IgD-negative memory B cell (primary cell): ENCODE measurements around the gene TTBK1. TPM values are rescaled to one million over a fixed set of nuclear protein-coding genes. Genes with fewer than 3 reads are reported as not detected.

Experiments
- H3K27ac Mint-ChIP-seq, 3 donors: one replicate each; pipeline ENCODE4 v1.8.0; 2020 to 2022; ENCODE audit warnings: mild to moderate bottlenecking in 3 of 3, mixed read lengths in 3 of 3, moderate library complexity in 1 of 3
- H3K27me3 Mint-ChIP-seq: one replicate; pipeline ENCODE4 v1.8.0; 2021; ENCODE audit warnings: mixed read lengths
- H3K36me3 Mint-ChIP-seq: one replicate; pipeline ENCODE4 v1.8.0; 2020; ENCODE audit warnings: mild to moderate bottlenecking, mixed read lengths
- H3K4me1 Mint-ChIP-seq, 3 donors: one replicate each; pipeline ENCODE4 v1.8.0; 2020 to 2022; ENCODE audit warnings: mixed read lengths in 3 of 3, mild to moderate bottlenecking in 1 of 3
- H3K4me3 Mint-ChIP-seq, 4 donors: one replicate each; pipeline ENCODE4 v1.8.0; 2020 to 2022; ENCODE audit warnings: mild to moderate bottlenecking in 4 of 4, mixed read lengths in 4 of 4, moderate library complexity in 3 of 4
- H3K9me3 Mint-ChIP-seq, 3 donors: one replicate each; pipeline ENCODE4 v1.8.0; 2020 to 2021; ENCODE audit warnings: mixed read lengths in 3 of 3, mild to moderate bottlenecking in 1 of 3
- polyA plus RNA-seq: library from polyadenylated mRNA; unstranded; fragments of 300-500 nt; fragmentation: Illumina TruSeq; gene quantifications from one replicate; pipeline ENCODE4 v1.2.3, GENCODE V29; 2021

Gene TTBK1
- polyA plus RNA-seq, result 0.04 TPM

DNA sequence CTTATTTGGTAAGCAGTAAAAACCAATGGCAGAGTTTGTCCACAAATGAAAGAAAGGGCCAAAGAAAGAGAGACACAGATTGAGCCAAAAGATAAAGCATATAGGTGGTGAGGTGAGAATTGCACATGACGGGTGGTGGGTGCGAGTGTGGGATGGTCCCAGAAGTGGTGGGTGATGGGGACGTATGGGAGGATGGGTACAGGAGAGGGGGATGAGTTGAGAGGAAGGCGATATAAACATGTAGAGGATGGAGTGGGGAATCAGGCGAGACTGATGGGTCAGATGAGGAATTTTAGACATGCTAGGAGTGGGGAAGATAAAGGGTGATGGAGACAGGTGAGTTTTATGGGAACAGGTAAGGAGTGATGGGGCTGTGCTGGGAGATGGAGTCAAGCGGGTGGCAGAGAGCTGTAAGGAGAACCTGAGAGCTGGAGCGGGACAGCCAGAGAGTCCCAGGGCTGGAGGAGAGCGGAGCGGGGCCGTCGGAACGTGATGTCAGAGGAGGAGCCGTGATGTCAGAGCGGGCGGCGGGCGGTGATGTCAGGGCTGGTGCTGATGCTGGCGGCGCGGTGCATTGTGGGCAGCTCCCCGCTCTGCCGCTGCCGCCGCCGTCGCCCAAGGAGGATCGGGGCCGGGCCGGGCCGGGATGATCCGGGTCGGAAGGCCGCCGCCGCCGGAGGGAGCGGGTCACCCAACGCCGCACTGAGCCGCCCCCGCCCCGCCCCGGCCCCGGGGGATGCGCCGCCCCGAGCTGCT, at the start of gene TTBK1:
TTBK1 (plus strand) TSS at position 574 of the 756 bp plus-strand sequence. CDS start 3,180 bp downstream, outside the sequence.
- Mint-ChIP-seq H3K4me1 (peaks cover 0 to 10% (median 9%) of the 10 kb centered on the region in 3 donors), H3K27me3 (peaks cover 22% of the 10 kb centered on the region), H3K27ac (no peak within 1 kb of the TSS), H3K36me3 (no peaks in the 10 kb centered on the region), H3K9me3 (peaks cover 2 to 5% (median 4%) of the 10 kb centered on the region in 3 donors), H3K4me3 (no peak within 1 kb of the TSS)

DNA sequence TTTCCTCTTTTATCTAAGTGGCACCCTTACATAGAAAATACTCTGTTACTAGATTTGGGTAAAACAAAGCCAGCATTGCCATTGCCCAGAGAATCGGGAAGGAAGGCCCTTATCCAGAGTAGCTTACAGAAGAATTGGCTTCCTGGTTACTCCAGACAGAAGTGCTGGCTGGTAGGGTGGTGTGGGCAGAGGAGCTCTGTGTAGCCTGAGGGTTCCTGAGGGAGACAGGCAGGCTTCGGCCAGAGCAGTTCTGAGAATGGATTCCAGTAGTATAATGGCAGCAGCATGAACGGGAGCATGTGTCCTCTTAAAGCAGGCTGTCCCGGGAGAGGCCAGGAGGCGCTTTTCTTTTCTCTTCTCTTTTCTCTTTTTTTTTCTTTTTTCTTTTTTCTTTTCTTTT, 49.4 kb upstream of the TTBK1 start:
- Mint-ChIP-seq H3K4me1 (peaks cover 0 to 7% (median 4%) of the 10 kb centered on the region in 3 donors), H3K36me3 (peaks cover 11% of the 10 kb centered on the region), H3K27ac (no peak overlapping the region), H3K4me3 (no peak overlapping the region), H3K27me3 (no peaks in the 10 kb centered on the region), H3K9me3 (no peaks in the 10 kb centered on the region)

DNA sequence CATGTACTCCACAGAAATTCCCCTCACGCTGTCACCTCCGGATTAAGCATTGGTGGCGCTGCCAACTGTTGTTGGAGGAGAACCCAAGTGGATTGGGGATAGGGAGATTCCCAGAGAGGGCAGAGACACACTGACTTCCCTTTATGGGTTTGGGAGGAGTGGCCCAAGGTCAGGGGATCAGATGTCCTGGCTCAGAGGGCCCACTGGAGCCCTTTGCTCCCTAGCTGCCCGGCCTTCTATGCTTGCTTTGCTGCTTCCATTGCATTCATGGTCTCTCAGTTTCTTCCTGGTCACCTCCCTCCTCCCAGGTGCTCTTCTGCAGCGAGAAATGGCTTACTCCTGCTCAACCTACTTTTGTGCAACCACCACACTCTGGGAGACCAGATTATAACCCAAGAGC, 46.9 kb upstream of the TTBK1 start:
- Mint-ChIP-seq H3K4me3 (no peak overlapping the region), H3K27ac (no peak overlapping the region), H3K9me3 (no peaks in the 10 kb centered on the region), H3K4me1 (peaks cover 0 to 2% (median 0%) of the 10 kb centered on the region in 3 donors), H3K27me3 (no peaks in the 10 kb centered on the region), H3K36me3 (peaks cover 8% of the 10 kb centered on the region)

DNA sequence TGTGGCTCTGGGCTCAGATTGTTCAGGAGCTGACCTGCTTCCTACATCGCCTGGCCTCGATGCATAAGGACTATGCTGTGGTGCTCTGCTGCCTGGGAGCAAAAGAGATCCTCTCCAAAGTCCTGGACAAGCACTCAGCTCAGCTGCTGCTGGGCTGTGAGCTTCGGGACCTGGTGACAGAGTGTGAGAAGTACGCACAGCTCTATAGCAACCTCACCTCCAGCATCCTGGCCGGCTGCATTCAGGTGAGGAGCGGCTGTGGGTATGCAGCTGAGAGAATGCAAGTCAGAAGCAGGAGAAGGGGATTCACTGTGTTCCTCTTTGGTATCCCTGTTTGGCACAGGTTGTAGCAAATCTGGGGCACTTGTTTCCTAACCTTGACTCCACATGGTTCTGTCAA, 43.4 kb upstream of the TTBK1 start:
- H3K4me3 Mint-ChIP-seq, result no peak overlapping the region
- peaks cover 0 to 2% (median 0%) of the 10 kb centered on the region in 3 donors for H3K4me1 Mint-ChIP-seq
- no peaks in the 10 kb centered on the region for H3K27me3 Mint-ChIP-seq
- H3K27ac Mint-ChIP-seq, result no peak overlapping the region
- no peaks in the 10 kb centered on the region for H3K9me3 Mint-ChIP-seq
- H3K36me3 Mint-ChIP-seq, result peaks cover 4% of the 10 kb centered on the region

DNA sequence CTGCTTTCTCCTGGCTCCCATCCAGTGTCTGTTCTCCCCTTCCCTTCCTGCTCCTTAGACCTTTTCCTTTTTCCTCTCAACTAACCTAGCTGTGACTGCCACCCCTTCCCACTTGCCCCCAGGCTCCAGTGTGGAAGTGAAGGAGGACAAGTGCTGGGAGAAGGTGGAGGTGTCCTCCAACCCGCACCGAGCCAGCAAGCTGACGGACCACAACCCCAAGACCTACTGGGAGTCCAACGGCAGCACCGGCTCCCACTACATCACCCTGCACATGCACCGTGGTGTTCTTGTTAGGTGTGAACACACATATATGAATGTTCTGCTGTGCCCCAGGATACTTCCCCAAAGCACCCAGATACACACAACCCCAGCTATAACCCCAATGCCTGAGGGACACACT, 42.7 kb upstream of the TTBK1 start:
- H3K4me1 Mint-ChIP-seq, result peaks cover 0 to 2% (median 0%) of the 10 kb centered on the region in 3 donors
- H3K4me3 Mint-ChIP-seq, result no peak overlapping the region
- H3K27ac Mint-ChIP-seq, result no peak overlapping the region
- H3K36me3 Mint-ChIP-seq, result peaks cover 4% of the 10 kb centered on the region
- H3K27me3 Mint-ChIP-seq, result no peaks in the 10 kb centered on the region
- no peaks in the 10 kb centered on the region for H3K9me3 Mint-ChIP-seq

DNA sequence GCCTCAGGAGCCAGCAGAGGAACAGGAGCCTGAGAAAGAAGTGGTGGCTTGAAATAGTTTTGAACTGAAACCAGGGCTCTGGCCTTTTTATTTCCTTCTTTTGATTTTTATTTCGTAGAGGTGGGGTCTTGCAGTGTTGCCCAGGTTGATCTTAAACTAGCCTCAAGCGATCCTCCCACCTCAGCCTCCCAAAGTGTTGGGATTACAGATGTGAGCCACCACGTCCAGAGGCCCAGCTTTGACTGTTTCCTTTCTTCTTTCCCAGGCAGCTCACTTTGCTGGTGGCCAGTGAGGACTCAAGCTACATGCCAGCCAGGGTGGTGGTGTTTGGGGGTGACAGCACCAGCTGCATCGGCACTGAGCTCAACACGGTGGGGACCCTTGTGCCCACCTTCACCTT, 40.8 kb upstream of the TTBK1 start:
- H3K27me3 Mint-ChIP-seq, result no peaks in the 10 kb centered on the region
- H3K27ac Mint-ChIP-seq, result peak overlapping the region in 1 of 3 donors; percentile 79
- no peaks in the 10 kb centered on the region for H3K9me3 Mint-ChIP-seq
- no peak overlapping the region for H3K4me3 Mint-ChIP-seq
- H3K4me1 Mint-ChIP-seq, result no peaks in the 10 kb centered on the region
- no peaks in the 10 kb centered on the region for H3K36me3 Mint-ChIP-seq

DNA sequence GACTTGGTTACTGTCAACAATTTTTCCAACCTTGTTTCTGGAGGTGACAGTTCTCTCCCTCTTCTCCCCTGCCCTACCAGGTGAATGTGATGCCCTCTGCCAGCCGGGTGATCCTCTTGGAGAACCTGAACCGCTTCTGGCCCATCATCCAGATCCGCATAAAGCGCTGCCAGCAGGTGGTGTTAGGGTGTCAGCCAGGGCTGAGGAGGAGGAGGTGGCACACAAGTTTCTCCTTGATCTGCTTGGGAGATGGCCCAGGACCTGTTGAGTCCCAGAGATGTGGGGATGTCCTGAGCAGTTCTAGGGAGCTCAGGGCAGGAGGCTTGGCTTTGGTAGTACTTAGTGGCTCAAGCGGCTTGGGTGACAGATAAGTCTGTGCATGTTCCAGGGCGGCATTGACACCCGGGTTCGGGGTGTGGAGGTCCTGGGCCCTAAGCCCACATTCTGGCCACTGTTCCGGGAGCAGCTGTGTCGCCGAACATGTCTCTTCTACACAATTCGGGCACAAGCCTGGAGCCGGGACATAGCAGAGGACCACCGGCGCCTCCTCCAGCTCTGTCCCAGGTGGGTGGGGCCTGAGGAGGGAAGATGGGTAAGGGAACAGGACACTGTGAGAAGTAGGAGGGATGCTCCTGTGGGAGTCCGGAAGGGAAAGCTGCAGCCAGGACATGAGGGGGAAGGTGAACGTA, 40.1 kb upstream of the TTBK1 start:
- Mint-ChIP-seq H3K4me3 (no peak overlapping the region), H3K27ac (no peak overlapping the region), H3K4me1 (no peaks in the 10 kb centered on the region), H3K27me3 (no peaks in the 10 kb centered on the region), H3K9me3 (no peaks in the 10 kb centered on the region), H3K36me3 (no peaks in the 10 kb centered on the region)

DNA sequence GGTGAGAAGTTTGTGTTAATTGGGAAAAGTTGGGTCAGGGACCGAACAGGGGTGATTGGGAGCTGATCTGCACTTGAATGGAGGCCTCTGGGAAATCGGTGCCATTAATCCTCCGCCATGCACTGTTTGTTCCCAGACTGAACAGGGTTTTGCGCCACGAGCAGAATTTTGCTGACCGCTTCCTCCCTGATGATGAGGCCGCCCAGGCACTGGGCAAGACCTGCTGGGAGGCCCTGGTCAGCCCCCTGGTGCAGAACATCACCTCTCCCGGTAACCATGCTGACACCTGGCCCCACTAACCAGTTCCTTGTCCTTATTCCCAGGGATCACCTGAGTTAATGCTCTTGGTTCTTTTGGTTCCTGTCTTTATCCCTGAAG, 39.6 kb upstream of the TTBK1 start:
- no peaks in the 10 kb centered on the region for H3K36me3 Mint-ChIP-seq
- no peaks in the 10 kb centered on the region for H3K27me3 Mint-ChIP-seq
- H3K27ac Mint-ChIP-seq, result no peak overlapping the region
- no peaks in the 10 kb centered on the region for H3K9me3 Mint-ChIP-seq
- H3K4me1 Mint-ChIP-seq, result no peaks in the 10 kb centered on the region
- no peak overlapping the region for H3K4me3 Mint-ChIP-seq

DNA sequence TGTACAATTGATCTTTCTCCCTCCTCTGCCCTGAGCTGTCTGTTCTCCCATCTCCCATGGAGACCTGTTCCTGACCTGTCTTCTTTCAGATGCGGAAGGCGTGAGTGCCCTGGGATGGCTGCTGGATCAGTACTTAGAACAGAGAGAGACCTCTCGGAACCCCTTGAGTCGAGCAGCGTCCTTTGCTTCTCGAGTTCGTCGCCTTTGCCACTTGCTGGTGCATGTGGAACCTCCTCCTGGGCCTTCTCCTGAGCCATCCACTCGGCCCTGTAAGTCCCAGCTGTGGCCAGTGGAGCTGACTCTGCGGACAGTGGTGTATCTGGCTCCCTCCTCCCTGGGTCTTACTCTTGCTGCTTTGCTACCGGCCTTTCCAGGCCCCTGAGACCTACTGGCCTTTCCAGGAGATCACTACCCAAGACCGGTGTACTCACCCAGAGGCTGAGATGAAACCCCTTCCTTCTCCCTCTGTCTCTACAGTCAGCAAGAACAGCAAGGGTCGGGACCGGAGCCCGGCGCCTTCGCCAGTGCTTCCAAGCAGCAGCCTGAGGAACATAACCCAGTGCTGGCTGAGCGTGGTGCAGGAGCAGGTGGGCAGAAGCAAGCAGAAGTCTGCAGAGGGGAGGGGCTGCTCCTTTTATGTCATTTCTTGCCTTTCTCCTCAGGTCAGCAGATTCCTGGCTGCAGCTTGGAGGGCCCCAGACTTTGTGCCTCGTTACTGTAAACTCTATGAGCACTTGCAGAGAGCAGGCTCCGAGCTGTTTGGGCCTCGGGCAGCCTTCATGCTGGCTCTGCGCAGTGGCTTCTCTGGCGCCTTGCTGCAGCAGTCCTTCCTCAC, 38.8 kb upstream of the TTBK1 start:
- Mint-ChIP-seq H3K4me1 (no peaks in the 10 kb centered on the region), H3K27me3 (no peaks in the 10 kb centered on the region), H3K9me3 (no peaks in the 10 kb centered on the region), H3K27ac (no peak overlapping the region), H3K4me3 (no peak overlapping the region), H3K36me3 (no peaks in the 10 kb centered on the region)

DNA sequence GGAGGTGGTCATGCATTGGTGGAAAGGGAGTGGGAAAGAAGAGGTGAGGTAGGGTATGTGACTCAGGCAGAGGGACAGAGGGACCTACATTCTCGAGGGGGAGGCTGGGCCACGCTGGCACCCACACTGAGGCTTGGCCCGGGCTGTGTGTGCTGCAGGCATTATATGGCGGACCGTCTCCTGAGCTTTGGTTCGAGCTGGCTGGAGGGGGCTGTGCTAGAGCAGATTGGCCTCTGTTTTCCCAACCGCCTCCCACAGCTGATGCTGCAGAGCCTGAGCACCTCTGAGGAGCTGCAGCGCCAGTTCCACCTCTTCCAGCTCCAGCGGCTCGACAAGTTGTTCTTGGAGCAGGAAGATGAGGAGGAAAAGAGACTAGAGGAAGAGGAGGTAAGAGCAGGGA, 37.4 kb upstream of the TTBK1 start:
- Mint-ChIP-seq H3K4me1 (no peaks in the 10 kb centered on the region), H3K9me3 (no peaks in the 10 kb centered on the region), H3K27me3 (no peaks in the 10 kb centered on the region), H3K4me3 (peak overlapping the region in 1 of 4 donors; percentile 65), H3K27ac (no peak overlapping the region), H3K36me3 (peaks cover 2% of the 10 kb centered on the region)

DNA sequence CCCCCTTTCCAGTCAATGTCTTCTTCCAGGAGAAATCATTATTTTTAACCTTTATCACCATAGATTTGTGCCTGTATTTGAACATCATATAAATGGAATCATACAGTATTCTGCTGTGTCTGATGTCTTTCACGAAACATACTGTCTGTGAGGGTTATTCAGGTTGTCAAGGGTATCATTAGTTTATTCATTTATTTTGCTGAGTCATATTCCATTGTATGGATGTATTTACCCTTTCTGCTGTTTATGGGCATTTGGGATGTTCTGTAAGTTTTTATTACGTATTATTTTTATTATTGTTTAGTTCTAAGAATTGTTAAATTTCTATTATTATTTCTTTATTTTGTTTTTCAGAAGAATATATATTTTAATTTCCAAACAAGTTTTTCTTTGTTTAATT, 36.0 kb upstream of the TTBK1 start:
- H3K27ac Mint-ChIP-seq, result peak overlapping the region in 1 of 3 donors; percentile 12
- no peaks in the 10 kb centered on the region for H3K27me3 Mint-ChIP-seq
- H3K9me3 Mint-ChIP-seq, result no peaks in the 10 kb centered on the region

DNA sequence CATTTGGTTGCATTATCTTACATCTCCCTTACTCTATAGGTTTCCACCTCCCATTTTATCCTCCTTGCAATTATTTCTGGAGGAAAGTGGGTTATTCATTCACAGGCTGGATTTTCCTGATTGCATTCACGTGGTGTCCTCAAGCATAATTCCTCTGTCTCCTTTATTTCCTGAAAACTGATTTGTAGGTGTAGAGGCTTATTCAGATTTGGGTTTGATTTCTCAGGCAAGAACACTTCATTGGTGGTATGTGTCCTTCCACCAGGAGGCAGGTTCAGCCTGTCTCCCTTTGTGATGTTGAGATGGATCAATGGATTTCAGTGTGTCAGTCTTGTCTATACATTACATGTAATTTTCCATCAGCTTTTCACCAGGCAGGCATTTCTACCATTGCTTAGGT, 31.3 kb upstream of the TTBK1 start:
- H3K4me3 Mint-ChIP-seq, result no peak overlapping the region

More for the DNA sequence above, 36.0 kb upstream of the TTBK1 start:
- H3K4me1 Mint-ChIP-seq, result no peaks in the 10 kb centered on the region
- H3K4me3 Mint-ChIP-seq, result no peak overlapping the region
- peaks cover 2% of the 10 kb centered on the region for H3K36me3 Mint-ChIP-seq

DNA sequence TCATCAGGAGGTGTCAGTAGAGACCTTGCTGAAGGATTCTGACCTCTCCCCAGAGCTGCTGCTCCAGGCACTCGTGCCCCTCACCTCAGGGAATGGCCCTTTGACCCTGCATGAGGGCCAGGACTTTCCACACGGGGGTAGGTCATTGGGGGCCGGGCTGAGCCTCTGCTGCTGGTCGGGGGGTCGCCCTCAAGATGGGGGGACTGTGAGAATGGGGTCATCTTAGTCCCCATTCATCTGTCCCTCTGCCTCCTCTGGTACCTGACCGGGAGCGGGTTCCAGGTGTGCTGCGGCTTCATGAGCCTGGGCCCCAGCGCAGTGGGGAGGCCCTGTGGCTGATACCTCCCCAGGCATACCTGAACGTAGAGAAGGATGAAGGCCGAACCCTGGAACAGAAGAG, 29.9 kb upstream of the TTBK1 start:
- Mint-ChIP-seq H3K36me3 (peaks cover 6% of the 10 kb centered on the region), H3K27ac (no peak overlapping the region), H3K4me3 (no peak overlapping the region), H3K9me3 (no peaks in the 10 kb centered on the region), H3K4me1 (peaks cover 0 to 5% (median 0%) of the 10 kb centered on the region in 3 donors), H3K27me3 (no peaks in the 10 kb centered on the region)

More for the DNA sequence above, 31.3 kb upstream of the TTBK1 start:
- H3K36me3 Mint-ChIP-seq, result peaks cover 6% of the 10 kb centered on the region
- no peaks in the 10 kb centered on the region for H3K4me1 Mint-ChIP-seq
- H3K27ac Mint-ChIP-seq, result no peak overlapping the region
- no peaks in the 10 kb centered on the region for H3K27me3 Mint-ChIP-seq
- H3K9me3 Mint-ChIP-seq, result no peaks in the 10 kb centered on the region

DNA sequence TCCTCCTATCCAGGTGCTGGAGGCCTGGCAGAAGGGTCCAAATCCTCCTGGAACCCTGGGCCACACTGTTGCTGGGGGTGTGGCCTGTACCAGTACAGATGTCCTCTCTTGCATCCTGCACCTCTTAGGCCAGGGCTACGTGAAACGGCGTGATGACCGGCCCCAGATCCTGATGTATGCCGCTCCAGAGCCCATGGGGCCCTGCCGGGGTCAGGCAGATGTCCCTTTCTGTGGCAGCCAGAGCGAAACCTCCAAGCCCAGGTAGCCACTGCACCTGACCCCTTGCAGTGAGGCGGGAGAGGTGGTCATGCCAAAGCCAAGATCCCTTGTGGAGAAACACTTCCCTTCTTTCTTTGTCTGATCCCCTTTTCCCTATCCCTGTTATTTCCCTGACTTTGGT, 28.2 kb upstream of the TTBK1 start:
- Mint-ChIP-seq H3K4me3 (no peak overlapping the region), H3K27me3 (no peaks in the 10 kb centered on the region), H3K9me3 (no peaks in the 10 kb centered on the region), H3K27ac (no peak overlapping the region), H3K4me1 (peaks cover 0 to 5% (median 0%) of the 10 kb centered on the region in 3 donors), H3K36me3 (peaks cover 6% of the 10 kb centered on the region)

DNA sequence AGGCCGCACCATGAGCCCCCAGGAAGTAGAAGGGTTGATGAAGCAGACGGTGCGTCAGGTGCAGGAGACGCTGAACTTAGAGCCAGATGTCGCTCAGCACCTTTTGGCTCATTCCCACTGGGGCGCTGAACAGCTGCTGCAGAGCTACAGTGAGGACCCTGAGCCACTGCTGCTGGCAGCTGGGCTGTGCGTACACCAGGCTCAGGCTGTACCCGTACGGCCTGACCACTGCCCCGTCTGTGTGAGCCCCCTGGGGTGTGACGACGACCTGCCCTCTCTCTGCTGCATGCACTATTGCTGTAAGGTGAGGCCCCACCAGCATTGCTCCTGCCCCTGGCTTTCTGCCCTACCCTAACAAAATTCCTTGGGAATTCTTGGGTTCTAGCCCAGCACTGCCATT, 27.1 kb upstream of the TTBK1 start:
- H3K4me3 Mint-ChIP-seq, result no peak overlapping the region
- H3K27ac Mint-ChIP-seq, result no peak overlapping the region
- H3K36me3 Mint-ChIP-seq, result peaks cover 4% of the 10 kb centered on the region
- H3K27me3 Mint-ChIP-seq, result no peaks in the 10 kb centered on the region
- H3K9me3 Mint-ChIP-seq, result no peaks in the 10 kb centered on the region
- H3K4me1 Mint-ChIP-seq, result peaks cover 0 to 5% (median 2%) of the 10 kb centered on the region in 3 donors
